ENCODE results near the gene VEGFD.
"Not testable (repeated sequence)": the region's sequence is repeated elsewhere in the genome, so short reads cannot be mapped to it uniquely, and the experiment has no call there.

VEGFD gene

GRCh38 chrX:15358533-15358932 lies 25.7 kb downstream of the VEGFD start:
- DNase-seq = no peak

DNA sequence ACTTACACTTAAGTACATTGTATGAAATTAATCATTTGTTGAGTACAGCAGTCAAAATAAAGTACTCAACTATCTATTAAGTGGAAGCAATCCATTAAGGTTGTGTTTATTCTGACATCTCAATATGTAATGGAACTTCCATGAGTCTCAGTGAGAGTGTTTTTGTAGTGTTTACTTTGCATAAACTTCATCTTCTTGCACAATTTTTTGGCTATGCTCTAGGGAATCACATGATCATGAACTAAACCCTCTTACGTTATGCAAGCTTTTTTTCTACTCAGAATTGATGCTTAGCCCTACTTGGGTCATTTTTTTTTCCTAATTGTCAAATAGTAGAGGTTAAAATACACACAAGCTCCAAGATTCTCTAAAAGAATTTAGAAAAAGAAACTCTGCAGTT lies 27.8 kb downstream of the VEGFD start:
- no peak for DNase-seq

DNA sequence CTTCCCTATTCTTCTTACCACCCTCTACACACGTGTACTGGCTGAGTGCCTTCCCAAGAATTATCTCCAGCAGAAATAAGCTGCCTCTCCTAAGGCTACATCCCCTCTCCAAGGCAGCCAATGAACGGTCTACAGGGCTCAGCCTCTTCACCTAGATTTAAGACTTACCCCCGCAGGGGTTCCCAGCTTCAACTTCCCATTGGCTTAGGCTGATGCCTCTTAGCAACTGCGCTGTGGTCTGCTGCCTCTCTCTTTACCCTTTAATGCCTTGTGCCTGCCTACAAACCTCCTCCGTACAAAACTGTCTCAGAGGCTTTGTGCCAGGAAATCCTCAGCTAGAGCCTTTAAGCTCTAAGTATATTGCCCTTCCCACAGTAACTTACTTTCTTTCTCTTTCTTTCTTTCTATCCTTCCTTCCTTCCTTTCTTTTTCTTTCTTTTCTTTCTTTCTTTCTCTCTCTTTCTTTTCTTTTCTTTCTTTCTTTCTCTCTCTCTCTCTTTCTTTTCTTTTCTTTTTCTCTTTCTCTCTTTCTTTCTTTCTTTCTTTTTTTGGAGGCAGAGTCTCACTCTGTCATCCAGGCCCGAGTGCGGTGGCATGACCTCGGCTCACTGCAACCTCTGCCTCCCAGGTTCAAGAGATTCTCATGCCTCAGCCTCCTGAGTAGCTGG lies 33.8 kb downstream of the VEGFD start:
- no peak for DNase-seq

GRCh38 chrX:15349046-15349445 lies 35.2 kb downstream of the VEGFD start:
- peak; percentile 74 for DNase-seq

DNA sequence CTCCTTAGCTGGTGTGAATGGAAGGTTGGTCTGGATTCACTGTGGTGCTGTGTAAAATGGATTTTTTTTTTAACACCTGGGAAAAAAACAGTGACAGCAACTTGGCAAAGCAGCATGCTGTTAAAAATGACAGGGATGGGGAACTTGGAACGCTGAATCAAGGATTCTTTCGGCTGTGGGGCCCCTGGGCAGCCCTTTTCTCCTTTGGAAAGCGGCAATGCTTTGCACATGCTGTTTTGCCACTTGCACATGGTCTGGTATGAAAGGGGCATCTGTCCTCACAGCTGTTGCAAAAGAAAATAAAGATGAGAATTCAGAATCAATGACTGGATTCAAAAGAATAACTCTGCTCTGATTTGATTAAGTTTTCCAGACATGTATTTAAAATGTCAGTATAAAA lies 38.2 kb downstream of the VEGFD start:
- no peak for DNase-seq

DNA sequence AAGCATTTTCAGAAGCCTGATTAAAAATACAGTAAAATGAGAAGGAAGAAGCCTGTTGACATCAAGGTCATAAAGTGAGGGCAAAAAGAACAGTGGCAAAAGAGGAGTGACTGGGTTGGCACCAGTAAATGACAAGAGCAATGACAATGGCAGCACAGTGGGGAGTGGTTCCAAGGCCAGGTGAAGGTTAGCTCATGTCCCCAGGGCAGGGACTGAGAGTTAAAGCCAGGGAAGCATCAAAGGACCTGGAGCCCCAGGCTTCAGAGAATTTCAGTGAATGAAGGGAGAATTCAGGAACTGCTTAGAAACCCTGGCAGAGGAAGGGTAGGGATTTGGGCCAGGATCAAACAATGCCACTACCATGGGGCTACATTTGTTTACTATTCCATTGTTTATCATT lies 40.1 kb downstream of the VEGFD start:
- DNase-seq = no peak

- no peak for DNase-seq
Measured at GRCh38 chrX:15343075-15343476, 41.1 kb downstream of the VEGFD start.

- DNase-seq = no peak
Measured at GRCh38 chrX:15340867-15341266, 43.3 kb downstream of the VEGFD start.

GRCh38 chrX:15336023-15336413 lies 48.2 kb downstream of the VEGFD start:
- peak; percentile 31 for DNase-seq

DNA sequence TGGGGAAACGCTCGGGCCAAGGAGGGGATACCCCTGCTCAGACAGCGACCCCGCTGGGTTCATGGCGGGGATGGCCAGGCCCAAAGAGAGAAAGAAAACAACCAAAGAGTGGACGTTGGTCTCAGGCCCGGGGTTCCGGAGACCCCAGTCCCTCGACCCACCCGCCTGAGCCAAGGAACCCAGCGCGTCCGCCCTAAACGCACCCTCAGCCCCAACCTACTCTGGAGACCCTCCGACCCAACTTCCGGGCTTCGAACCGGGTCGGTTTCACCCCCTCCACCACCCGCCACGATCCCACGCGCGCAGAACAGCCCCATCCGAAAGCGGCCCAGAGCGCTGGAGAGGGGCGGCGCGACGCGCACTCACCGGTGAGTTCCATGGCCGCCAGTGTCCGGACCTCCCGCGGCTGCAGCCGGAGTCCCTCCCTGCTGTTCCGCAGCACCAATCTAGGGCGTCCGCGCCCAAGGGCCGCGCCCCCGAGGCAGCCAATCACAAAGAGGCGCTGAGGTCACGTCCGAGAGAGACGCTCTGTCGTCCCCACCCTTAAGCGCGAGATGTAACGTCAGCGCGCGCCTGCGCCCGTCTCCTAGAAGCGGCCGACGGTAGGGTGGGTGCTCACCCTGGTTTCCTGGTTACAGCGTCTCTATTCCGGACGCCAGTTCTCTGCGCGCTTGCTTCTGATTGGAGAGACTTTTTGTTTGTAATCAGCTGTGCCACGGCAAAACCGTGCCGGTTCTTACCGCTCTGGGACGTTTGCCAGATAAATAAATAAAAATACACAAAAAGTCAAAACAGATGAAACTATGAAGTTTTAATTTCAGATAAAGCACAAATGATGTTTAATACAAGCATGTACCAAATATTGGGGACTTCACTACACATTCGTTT lies 48.8 kb downstream of the VEGFD start, which contains the start of gene PIGA:
PIGA (minus strand) TSS at position 389 of the 888 bp plus-strand sequence. CDS start 3,593 bp downstream, outside the sequence.
- DNase-seq = peak; percentile 96

- DNase-seq = peak; percentile 10
Measured at GRCh38 chrX:15334561-15334960, 49.7 kb downstream of the VEGFD start.

- no peak for DNase-seq
Measured at GRCh38 chrX:15328821-15329220, 55.4 kb downstream of the VEGFD start.

GRCh38 chrX:15328131-15328530 lies 56.1 kb downstream of the VEGFD start:
- no peak for DNase-seq

DNA sequence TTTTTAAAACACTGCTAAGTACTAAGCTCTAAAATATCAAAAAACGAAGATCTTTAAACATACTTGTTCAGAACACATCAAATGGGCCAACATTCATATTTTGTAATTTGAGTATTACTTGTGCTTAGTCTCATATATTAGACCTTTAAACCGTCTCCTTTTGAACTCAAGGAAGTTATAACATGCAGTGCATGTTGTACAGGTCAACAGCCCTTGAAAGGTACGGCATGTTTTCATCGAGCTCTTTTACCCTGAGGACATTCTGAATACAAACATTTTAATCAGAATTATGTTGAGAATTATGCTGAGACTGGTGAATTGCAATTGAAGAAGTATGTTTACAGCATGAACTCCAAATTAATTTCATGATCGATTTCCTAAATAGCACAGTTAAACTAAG lies 61.7 kb downstream of the VEGFD start:
- DNase-seq = no peak

DNA sequence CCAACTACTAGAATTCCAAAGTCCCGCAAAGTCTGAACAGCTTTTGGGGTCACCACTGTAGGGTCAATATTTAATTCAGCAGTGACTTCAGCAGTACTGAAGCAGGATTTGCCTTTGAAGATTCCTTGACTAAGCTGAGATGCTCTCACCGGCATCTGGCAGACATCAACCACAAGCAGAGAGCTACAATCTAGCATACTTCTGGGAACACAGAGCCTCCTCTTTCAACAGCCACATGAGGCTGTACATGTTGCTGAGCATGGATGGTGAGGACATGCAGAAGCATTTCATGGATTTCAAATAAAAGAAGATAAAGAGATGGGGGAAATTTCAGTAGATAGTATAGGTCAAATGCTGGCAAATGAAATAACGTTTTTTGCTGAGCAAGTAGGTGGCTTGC lies 62.1 kb downstream of the VEGFD start:
- DNase-seq = no peak

GRCh38 chrX:15321447-15321846 lies 62.8 kb downstream of the VEGFD start:
- DNase-seq = no peak

GRCh38 chrX:15320297-15320696 lies 63.9 kb downstream of the VEGFD start:
- no peak for DNase-seq

DNA sequence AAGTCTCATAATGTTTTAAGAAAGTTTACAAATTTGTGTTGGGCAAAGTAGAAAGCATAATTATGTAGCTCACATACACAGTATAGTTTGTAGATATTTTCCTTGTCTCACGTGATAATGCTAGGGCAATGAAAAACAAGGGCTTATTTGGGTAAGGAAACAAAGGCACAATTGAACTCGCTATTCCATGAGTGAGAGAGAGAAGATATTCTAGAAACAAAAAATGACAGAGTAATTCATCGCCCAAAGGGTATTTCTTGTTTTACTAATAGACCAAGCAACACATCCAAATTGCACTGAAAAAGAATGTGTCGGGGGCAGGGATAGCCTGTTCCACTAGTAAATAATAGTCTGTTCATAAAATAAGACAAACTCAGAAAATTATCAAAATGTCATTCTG lies 65.1 kb downstream of the VEGFD start:
- no peak for DNase-seq

- no peak for DNase-seq
Measured at GRCh38 chrX:15315509-15315908, 68.7 kb downstream of the VEGFD start, which contains the start of gene ASB11. ASB11 (minus strand) TSS chrX:15315640; CDS start chrX:15315605, 35 bp downstream.

DNA sequence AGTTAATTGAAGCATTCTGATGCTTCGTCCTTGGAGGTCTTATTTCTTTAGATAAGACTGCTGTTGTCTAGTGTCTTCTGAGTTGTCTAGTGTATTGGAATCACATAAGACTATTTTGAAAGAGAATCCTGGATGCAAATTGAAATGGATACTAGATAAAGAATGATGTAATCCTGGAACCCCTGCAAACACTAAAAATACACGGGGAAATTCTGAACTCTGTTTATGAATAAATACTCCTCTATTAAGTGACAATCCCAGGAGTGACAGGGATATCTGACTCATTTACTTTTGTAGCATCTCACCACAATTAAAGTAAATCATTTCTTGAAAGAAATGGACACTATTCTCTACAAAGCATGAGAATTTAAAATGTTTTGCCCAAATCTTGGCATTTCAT lies 69.7 kb downstream of the VEGFD start:
- DNase-seq = no peak

- DNase-seq = no peak
Measured at GRCh38 chrX:15311119-15311518, 73.1 kb downstream of the VEGFD start.

DNA sequence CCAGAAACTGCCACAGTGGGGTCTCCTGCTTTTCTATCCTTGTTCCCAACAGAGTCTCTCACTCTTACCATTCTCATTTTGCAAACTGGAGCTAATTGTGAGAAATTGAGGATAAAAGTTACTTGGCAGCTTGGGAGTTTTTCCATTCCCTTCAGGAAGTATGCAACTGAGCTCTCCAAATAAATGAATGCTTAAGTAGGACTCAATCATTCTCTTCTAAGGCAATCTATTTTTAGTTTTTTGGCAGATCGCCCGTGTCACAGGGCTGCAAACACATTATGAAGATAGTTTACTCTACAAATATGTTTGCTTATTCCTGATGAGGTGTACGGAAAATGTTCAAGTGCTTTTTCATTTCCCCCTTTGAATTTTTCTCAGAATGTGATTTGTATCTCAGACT lies 74.1 kb downstream of the VEGFD start:
- DNase-seq = peak; percentile 43

DNA sequence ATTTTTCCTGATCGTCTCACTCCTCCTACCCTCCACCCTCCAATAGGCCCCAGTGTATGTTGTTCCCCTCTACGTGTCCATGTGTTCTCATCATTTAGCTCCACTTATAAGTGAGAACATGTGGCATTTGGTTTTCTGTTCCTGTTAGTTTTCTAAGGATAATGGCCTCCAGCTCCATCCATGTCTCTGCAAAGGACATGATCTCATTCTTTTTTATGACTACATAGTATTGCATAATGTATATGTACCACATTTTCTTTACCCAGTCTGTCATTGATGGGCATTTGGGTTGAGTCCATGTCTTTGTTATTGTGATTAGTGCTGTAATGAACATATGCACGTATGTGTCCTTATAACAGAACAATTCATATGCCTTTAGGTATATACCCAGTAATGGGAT lies 78.3 kb downstream of the VEGFD start:
- DNase-seq = not testable (repeated sequence)

GRCh38 chrX:15301924-15302323 lies 82.3 kb downstream of the VEGFD start:
- DNase-seq = peak; percentile 8

Measured in hematopoietic multipotent progenitor cell treated with erythropoietin and hydrocortisone succinate and interleukin-3 and kit ligand, for 8 days (in vitro differentiated cells).